Measurements from ENCODE around the gene ADAMTS12.

DNA sequence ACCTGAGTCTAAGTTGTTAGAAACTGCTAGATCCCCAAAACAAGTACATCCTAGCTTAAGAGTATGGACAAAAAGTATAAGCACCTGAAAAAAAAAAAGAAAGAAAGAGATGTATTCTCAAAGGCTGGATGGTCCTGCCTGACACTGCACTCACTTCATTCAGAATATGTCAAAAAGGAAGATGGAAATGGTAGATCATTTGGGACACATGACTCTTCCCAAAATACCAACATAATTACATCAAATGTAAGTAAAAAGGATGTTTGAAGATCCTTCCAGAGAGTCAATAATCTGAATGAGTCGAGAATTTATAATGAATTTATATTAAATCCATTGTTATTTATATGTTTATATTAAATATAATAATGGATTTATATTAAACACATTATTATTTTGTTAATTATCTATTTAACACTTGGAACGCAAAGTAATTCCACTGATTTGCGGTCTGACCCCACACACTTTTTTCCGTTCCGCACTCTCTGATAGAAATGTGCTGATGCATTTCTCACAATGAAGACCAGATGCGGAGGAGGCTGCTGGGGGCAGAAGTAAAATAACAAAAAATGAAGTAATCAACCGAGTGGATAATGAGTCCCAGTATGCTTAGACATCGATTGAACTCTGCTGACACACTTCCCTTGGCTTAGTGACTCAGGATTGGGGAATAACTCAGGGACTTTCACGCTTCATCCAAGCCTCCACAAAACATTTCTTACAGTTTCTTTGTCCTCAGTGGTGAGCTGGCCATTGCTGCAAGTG, 201.2 kb downstream of the ADAMTS12 start:
- TF ChIP-seq, protein P1, sequence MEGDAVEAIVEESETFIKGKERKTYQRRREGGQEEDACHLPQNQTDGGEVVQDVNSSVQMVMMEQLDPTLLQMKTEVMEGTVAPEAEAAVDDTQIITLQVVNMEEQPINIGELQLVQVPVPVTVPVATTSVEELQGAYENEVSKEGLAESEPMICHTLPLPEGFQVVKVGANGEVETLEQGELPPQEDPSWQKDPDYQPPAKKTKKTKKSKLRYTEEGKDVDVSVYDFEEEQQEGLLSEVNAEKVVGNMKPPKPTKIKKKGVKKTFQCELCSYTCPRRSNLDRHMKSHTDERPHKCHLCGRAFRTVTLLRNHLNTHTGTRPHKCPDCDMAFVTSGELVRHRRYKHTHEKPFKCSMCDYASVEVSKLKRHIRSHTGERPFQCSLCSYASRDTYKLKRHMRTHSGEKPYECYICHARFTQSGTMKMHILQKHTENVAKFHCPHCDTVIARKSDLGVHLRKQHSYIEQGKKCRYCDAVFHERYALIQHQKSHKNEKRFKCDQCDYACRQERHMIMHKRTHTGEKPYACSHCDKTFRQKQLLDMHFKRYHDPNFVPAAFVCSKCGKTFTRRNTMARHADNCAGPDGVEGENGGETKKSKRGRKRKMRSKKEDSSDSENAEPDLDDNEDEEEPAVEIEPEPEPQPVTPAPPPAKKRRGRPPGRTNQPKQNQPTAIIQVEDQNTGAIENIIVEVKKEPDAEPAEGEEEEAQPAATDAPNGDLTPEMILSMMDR (conservative IDR thresholded peaks at IDR 0.05; ENCODE audit: low read length): no peak
- no peak for TF ChIP-seq EZH2phosphoT487 (IDR thresholded peaks at IDR 0.05; ENCODE audit: borderline replicate concordance, low read depth, low read length)

Measured in OCI-LY7 (cell line).